ENCODE measurements around the gene HCFC1. TPM values are rescaled to one million over a fixed set of nuclear protein-coding genes. Genes with fewer than 3 reads are reported as not detected.
"Not testable (repeated sequence)": the region's sequence is repeated elsewhere in the genome, so short reads cannot be mapped to it uniquely, and the experiment has no call there.

HCFC1 gene
- polyA plus RNA-seq, 3 donors, result 31.7 to 37.5 (median 36.7) TPM

DNA sequence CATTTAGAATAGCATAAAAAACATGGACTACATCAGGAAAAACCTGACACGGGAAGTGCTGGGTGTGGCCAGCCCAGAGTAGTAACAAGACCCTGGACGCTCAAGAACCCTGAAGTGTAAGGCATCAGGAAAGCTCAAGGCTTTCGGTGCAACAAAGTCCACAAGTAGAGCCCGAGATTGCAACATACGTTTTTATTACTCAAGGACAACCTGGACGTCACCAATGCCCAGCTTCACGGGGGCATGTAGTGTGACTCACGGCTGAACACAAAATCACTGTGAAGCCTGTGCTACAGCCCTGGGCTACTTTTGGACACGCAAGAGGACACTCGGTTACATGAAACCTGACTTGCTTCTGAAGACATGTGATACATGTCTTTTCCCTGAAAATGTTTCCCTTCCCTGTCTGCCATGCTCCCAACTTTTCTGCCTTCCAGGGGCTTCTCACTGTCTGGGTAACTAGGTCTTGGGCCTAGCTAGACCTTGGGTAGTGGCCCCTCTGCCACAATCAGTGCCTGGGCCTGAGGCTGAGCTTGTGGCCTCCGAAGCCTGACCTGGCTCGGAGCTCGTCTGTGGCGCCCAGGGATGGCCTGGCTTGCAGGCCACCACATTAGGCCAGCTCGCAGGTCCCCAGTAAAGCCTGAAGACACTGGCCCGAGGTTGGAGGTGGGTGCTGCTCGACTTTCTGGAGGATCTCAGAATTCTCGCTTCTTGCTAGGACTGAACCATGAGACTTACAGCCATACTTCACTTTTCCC is 38.9 kb upstream of the HCFC1 start:
- DNase-seq (ENCODE audit: low read depth in 3 of 3, low spot score in 2 of 3), result no peak

DNA sequence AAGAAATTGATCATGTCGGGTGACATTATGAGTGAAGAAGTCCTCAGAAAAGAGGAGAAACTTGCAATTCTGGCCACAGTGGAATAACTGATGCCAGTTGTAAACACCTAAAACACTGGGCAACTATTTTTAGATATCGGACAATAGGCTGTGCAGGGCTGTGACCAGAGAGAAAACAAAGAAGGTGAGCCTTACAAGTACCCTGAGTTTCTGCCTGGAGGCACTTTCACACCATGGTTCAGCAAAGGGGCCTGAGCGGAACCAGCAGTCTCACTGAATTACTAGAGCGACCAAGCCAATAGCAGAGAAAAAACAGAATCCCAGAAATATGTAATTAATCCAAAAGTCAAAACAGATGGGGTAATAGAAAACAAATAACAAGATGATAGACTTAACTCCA is 36.9 kb upstream of the HCFC1 start:
- DNase-seq (ENCODE audit: low read depth in 3 of 3, low spot score in 2 of 3), result no peak

DNA sequence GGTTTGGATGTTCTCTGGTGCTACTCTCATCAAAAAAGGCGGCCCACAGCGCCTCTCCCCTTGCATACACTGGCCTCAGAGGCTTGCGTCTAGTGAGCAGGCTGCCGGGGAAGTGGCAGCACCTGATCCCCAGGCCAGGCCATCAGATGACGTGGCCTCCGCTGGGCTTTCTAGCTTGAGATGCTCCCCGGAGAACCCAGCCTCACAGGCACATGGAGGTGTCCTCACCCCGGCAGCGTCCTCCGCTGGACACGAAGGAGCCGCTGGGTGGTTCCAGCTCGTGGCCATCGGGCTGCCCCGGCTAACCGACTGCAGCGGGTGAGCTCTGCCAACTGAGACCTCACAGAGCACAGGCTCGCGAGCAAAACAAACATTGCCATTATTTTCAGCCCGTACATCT is 35.3 kb upstream of the HCFC1 start:
- no peak for DNase-seq (ENCODE audit: low read depth in 3 of 3, low spot score in 2 of 3)

DNA sequence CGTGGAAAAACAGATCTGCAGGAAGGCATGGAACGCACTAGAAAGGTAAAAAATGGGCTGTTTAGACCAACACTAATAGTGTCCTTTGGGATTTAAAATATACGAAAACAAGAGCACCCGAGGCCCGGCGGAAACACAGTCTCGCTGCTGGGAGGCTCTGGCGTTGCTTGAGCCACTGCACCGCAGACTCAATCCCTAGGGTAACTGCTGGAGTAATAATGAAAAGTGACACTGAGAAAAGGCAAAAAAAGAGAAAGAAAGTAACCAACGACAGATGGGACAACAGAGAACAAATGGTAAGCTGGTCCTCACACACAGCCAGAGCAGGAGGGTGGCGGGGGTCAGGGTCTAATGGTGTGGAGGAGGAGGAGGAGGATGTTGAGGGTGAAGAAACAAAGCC is 32.7 kb upstream of the HCFC1 start:
- DNase-seq (ENCODE audit: low read depth in 3 of 3, low spot score in 2 of 3), result no peak

DNA sequence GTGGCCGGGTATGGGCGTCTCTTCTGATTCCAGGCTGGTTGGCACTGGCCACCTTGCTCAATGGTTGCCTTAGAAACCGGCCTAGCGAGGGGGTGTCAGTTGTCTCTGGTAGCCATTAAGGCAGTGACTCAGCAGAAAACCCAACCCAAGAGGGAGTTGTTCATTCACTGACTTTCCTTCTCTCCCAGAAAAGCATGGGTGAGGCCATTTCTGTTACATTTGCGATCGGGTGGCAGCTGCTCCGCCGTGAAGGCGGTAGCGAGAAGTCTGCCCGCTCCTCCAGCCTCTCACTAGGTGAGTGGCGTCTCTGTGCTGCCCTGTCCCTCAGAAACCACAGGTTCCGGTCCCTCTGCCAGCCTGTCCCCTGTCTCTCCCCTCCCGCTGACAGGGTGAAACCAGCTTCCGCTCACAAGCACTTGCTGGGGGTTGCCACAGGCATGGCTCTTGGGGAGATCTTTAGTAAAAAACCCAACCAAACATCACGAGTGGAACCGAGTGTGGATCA is 30.6 kb upstream of the HCFC1 start:
- no peak for DNase-seq (ENCODE audit: low read depth in 3 of 3, low spot score in 2 of 3)

DNA sequence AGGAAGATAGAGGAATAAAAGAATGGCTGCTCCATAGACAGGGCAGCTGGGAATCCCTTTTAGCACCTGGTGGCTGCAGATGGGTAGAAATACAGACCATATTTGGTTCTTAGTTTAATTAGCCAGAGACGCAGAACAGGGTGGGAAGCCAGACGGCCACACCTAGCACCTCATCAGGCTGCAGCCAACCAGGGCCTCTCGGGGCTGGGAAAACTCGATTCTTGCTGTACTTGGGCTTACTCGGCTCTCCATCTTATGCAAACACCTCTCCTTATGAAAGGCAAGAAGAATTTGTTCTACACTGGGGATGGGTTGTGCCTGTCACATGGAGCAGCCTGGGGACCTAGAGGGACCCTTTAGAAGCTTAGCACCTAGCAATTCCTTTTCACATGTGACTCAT is 28.4 kb upstream of the HCFC1 start:
- no peak for DNase-seq (ENCODE audit: low read depth in 3 of 3, low spot score in 2 of 3)

DNA sequence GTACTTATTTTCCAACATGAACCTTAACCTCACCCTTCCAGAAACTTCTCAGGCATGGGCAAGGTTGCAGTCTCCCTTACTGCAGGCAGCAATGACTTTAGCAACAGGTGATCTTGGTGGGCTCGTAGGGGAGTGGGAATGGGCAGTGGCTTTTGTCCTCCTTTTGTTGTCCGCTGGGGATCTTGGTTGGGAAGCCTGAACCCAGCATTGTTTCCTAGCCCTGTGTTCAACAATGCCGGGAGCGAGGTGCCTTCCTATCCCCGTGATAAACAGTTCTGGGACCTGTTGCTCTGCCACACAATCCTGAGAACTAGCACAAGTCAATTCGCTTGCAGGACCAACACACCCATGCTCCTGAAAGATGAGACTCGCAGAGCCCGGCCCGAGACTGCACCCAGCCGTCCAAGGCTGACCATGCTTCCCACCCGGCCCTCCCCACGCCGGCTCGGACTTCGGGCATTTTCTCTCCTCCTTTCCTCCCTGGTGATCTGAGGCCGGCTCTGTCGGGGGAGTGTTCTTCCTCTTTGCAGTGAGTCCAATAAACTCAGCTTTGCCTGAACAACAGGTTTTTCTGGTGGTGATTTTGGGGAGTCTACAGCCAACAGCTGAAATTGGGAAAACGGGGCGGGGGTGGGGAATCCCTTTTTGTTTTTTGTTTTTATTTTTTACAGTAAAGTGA is 27.9 kb upstream of the HCFC1 start:
- DNase-seq (ENCODE audit: low read depth in 3 of 3, low spot score in 2 of 3), result no peak

DNA sequence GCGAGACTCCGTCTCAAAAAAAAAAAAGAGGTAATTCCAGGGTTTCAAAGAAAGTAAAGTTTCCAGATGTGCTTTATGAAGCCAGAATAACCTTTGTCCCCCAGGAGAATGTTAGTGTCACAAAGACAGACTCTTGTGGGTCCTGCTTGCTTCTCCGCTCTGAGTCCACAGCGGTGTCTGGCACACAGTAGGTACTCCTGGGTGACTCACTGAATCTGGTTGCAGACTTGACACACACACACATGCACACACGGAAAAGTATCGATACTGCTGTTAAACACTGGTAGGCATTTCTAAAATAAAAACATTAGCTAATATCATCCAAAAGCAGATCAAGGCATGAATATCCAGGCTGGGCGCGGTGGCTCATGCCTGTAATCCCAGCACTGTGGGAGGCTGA is 23.9 kb upstream of the HCFC1 start:
- no peak for DNase-seq (ENCODE audit: low read depth in 3 of 3, low spot score in 2 of 3)

DNA sequence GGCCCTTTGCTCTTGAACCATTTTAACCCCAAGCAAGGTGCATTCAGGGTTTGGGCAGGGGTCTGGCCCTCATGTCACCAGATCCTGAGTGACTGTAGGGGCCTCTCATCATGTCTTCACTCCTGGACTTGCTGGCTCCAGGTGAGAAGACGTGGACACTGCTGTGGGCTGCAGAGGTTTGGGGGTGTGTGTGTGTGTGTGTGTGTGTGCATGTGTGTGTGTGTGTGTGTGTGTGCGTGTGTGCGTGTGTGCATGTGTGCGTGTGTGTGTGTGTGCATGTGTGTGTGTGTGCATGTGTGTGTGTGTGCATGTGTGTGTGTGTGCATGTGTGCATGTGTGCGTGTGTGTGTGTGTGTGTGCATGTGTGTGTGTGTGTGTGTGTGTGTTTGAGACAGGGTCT is 22.8 kb upstream of the HCFC1 start:
- not testable (repeated sequence) for DNase-seq (ENCODE audit: low read depth in 3 of 3, low spot score in 2 of 3)

DNA sequence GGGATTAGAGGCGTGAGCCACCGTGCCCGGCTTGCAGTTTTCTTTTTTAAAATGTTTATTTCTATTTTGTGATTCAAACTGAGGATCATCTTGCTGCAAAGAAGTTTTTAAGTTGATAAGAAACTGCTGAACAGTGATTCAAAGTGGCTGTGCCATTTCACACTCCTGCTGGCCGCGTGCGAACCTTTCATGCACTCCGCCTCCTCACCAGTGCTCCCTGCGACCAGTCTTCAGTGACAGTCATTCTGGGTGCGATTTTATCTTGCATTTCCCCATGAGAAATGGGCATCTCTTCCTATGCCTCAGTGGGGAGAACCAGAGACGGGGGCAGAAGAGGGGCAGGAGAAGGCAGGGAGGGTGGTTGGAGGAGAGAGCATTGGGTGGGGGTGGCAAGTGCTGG is 22.4 kb upstream of the HCFC1 start:
- DNase-seq (ENCODE audit: low read depth in 3 of 3, low spot score in 2 of 3), result no peak

DNA sequence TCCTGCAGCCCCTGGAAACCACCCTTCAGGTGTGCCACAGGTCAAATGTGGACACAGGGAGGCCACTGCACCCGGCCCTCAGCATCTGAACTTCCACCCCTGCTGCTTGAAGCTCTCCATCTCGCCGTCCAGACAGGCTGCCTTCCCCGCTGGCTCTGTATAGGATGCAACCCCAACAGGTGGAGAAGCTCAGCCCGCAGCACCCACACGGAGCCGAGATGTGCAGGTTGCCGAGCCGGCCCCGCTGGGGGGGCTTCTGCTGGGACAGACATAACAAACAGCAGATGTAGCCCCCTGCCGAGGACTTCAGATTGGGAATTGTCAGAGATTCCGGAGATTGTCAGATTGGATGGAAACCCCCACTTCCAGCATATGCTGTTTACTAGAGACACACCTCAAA is 21.5 kb upstream of the HCFC1 start:
- DNase-seq (ENCODE audit: low read depth in 3 of 3, low spot score in 2 of 3), result no peak

DNA sequence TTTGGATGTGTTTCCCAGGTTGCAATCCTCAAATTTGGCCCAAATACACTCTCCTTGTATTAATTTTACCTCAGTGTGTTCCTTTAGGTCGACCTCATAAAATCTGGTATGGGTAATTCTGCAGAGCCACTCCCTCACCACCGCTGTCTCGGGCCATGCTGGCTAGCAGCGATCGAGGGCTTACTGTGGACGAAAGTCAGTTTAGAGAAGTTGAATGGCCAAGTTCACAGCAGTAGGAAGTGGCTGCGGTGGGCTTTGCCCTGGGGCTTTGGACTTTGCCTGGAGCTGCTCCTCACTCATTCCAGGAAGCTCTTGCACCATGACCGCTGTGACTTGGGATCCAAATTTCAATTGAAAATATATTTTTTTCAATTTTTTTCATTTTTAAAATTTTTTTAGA is 20.6 kb upstream of the HCFC1 start:
- DNase-seq (ENCODE audit: low read depth in 3 of 3, low spot score in 2 of 3), result no peak

DNA sequence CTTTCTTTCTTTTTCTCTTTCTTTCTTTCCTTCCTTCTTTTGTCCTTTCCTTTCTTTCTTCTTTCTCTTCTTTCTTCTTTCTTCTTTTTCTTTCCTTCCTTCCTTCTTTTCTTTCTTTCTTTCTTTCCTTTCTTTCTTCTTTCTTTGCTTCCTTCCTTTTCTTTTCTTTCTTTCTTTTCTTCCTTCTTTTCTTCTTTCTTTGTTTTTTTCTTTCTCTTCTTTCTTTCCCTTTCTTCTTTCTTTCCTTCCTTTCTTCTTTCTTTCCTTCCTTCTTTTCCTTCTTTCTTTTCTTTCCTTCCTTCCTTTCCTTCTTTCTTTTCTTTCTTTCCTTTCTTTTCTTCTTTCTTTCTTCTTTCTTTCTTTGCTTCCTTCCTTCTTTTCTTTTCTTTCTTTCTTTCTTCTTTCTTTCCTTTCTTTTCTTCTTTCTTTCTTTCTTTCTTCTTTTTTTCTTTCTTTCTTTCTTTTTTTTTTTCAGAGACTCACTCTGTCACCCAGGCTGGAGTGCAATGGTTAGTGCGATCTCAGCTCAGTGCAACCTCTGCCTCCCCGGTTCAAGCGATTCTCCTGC is 19.5 kb upstream of the HCFC1 start:
- no peak for DNase-seq (ENCODE audit: low read depth in 3 of 3, low spot score in 2 of 3)

DNA sequence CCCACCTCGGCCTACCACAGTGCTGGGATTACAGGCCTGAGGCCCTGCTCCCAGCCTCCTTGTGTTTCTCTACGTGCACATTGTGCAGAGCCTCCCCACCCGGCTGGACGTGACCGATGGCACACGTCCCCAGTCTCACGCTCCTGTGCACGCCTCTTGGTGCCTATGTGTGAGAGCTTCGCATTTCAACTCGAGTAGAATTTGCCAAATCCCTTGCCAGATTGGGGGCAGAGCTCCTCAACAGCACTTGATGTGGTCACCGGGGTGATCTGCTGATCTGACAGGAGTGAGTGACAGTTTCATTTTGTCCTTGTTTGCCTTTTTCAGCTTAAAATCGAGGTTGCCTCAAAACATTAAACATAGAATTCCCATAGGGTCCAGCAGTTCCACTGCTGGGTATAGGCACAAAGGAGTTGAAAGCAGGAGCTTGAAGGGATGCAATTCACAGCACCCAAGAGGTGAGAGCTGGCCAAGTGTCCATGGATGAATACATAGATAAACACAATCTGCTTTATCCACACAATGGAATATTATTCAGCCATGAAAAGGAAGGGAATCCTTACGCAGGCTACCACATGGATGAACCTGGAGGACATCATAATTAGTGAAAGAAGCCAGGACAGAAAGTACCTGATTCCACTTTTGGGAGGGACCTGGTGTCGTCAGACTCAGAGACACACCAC is 18.5 kb upstream of the HCFC1 start:
- DNase-seq (ENCODE audit: low read depth in 3 of 3, low spot score in 2 of 3), result no peak

DNA sequence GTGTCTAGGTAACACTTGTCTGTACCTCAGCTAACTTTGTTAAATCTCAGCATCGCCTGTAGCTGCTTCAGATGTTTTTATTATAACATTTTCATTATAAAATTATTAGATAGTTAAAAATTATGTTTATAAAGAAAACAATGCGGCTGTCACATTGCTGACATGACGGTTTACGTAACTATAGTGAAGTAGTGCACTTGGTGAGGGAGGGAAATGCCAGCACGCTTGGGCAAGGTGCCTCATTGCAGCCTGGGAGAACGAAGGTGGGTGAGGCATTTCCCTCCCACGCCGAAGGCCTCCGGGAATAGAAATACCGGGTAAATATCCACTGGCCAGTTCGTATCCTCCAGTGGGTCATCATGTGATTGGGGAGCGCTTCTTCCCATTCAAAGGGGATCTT is 16.9 kb upstream of the HCFC1 start:
- no peak for DNase-seq (ENCODE audit: low read depth in 3 of 3, low spot score in 2 of 3)

DNA sequence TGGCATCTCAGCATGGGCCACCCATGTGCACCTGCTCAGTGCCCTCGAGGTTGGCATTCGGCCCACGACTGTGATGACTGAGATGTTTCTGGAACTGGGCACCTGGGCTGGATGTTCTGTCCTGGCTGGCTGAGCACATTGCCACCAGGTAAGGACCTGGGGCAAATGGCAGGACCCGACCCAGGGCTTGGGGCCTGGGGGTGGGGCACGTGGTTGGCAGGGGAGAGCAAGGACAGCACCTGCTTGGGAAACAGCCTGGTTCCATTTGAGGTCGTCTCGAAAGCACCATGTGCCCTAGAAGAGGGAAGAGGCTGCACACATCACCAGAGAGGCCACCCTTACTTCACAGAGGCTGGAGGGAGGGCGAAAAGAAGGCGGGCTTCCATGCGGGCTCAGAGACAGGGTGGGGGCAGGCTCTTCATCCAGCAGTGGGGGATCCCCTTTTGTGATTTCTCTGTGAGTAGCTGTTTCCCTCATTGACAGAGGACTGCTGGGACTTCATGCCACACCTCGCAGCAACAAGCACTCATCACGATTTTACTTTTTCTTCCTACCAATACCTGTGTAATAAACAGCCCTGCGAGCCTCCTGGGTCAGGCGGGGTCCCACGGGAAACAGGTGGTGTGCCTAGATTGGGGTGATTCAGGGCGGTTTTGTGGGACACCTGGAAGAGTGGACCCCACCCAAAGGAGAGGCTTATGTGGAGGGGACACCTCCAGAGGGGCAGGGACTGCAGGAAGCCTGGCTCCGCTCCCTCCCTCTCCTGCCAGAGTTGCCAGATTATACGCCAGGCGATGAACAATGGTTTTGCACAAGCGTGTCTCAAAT is 12.9 kb upstream of the HCFC1 start:
- no peak for DNase-seq (ENCODE audit: low read depth in 3 of 3, low spot score in 2 of 3)

DNA sequence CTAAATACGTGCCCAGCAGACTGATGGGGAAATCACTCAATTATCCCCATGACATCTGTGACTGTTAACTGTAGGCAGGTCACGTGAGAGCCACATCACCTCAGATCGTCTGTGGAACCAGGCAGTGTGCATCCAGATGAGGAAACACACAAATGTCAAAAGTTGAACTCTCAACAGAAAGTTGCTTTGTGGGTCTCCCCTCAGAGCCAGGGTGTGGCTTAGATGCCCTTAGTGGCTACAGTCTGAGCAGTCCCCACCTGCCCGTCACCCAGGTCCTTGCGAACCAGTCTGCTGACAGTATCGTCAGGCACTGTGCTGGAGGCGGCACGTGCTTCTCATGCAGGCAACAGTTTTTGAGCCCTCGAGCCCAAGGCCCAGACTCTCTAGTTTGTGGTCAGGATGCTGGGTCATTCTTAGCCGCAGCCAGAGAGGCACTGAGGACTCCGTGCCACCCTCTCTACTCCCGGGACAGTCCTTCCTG is 11.7 kb upstream of the HCFC1 start:
- DNase-seq (ENCODE audit: low read depth in 3 of 3, low spot score in 2 of 3), result no peak

DNA sequence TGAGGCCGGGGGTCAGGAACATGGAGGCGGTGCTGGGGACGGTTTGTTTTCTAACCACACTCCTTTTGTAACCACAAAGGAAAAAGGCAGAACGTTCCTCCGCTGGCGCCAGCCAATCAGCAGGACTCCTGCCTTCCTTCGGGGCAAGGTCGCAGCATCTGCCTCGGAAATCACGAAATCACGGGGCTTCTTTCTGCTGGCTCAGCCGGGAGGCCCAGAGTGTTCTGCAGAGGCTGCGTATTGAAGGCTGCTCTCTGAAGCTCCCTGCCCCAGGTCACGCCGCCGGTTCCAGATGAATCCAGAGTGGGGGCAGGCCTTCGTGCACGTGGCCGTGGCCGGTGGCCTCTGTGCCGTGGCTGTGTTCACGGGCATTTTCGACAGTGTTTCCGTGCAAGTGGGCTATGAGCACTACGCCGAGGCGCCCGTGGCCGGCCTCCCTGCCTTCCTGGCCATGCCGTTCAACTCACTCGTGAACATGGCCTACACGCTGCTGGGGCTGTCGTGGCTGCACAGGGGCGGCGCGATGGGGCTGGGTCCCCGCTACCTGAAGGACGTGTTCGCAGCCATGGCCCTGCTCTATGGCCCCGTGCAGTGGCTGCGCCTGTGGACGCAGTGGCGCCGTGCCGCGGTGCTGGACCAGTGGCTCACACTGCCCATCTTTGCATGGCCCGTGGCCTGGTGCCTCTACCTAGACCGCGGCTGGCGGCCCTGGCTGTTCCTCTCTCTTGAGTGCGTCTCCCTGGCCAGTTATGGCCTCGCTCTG is 10.3 kb upstream of the HCFC1 start:
- no peak for DNase-seq (ENCODE audit: low read depth in 3 of 3, low spot score in 2 of 3)

DNA sequence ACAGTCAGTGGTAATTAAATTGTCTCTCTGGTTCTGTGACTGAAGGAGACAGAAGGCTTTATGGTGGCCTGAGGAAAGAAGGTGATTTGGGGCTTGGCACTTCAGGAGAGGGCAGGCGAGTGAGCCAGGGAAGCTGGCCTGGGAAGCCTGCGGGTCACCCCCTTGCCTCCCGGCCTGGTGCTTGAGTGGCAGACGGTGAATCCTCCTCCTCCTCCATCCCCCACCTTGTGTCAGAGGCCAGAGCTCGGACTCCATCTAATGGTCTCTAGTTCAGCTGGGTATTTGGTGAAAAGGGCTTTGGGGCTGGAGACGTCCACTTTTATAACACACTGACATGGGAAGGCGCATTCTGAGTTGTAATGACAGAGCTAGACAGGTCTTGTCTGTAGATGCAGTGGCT is 9.6 kb upstream of the HCFC1 start:
- DNase-seq (ENCODE audit: low read depth in 3 of 3, low spot score in 2 of 3), result no peak

DNA sequence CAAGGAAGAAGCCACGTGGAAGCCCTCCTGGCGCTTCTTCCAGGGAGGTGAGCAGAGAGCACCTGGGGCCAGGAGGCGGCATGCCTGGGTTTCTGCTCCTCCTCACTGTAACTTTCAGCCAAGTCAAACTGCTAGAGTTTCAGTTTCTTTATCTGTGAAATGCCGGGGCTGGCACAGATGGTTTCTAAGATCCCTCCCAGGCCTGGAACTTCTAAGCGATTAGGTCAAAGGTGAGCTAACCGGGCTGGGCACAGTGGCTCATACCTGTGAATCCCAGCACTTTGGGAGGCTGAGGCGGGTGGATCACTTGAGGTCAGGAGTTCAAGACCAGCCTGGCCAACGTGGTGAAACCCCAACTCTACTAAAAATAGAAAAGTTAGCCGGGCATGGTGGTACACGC is 8.8 kb upstream of the HCFC1 start:
- not testable (repeated sequence) for DNase-seq (ENCODE audit: low read depth in 3 of 3, low spot score in 2 of 3)
